Measurements from ENCODE around the gene PLA2G4A. TPM values are rescaled to one million over a fixed set of nuclear protein-coding genes. Genes with fewer than 3 reads are reported as not detected.

PLA2G4A gene
- polyA plus RNA-seq, 1 donor from 2014 or later = not detected

- TF ChIP-seq SMC3 (conservative IDR thresholded peaks at IDR 0.05; ENCODE audit: poor library complexity) (no peak), EZH2 (IDR thresholded peaks at IDR 0.05; ENCODE audit: borderline replicate concordance, insufficient read depth, low read length, poor library complexity, severe bottlenecking) (no peak), POLR2AphosphoS5 (IDR thresholded peaks at IDR 0.05) (no peak), CTCF (IDR thresholded peaks at IDR 0.05; ENCODE audit: poor library complexity, severe bottlenecking) (no peak), MXI1 (conservative IDR thresholded peaks at IDR 0.05; ENCODE audit: poor library complexity, severe bottlenecking) (no peak), REST (IDR thresholded peaks at IDR 0.05; ENCODE audit: borderline replicate concordance) (no peak), TAF1 (IDR thresholded peaks at IDR 0.05; ENCODE audit: low read depth) (no peak), RAD21 (conservative IDR thresholded peaks at IDR 0.05) (no peak), EP300 (conservative IDR thresholded peaks at IDR 0.05; ENCODE audit: poor library complexity, severe bottlenecking) (no peak)
- Histone ChIP-seq H3K4me2 (ENCODE audit: low read length) (no peak overlapping the region), H3K9me2 (ENCODE audit: insufficient read depth, low read length) (no peaks in the 10 kb centered on the region), H3K27me3 (ENCODE audit: insufficient read depth, low read depth, low read length) (no peaks in the 10 kb centered on the region), H3K36me3 (ENCODE audit: insufficient read depth, low read length) (no peaks in the 10 kb centered on the region), H3F3A (ENCODE audit: insufficient read depth, low read length, poor library complexity, severe bottlenecking) (no peaks in the 10 kb centered on the region), H2AFZ (ENCODE audit: low read depth, low read length) (no peak overlapping the region), H3K9ac (ENCODE audit: low read length) (no peak overlapping the region), H3K4me3 (ENCODE audit: low read length) (no peak overlapping the region), H3K79me2 (replicated peaks; ENCODE audit: insufficient read depth, low read length) (no peaks in the 10 kb centered on the region), H3K9me3 (ENCODE audit: low read length) (no peaks in the 10 kb centered on the region), H4K20me1 (ENCODE audit: insufficient read depth) (no peaks in the 10 kb centered on the region), H3K27ac (ENCODE audit: low read length) (no peak overlapping the region)
Observed at GRCh38 chr1:186781730-186782129, 47.0 kb upstream of the PLA2G4A start.

GRCh38 chr1:186782791-186783190 is 46.0 kb upstream of the PLA2G4A start:
- H3K9ac ChIP-seq (ENCODE audit: low read length) = no peak overlapping the region
- TF ChIP-seq EZH2 (IDR thresholded peaks at IDR 0.05; ENCODE audit: borderline replicate concordance, insufficient read depth, low read length, poor library complexity, severe bottlenecking) = no peak
- no peak for TF ChIP-seq POLR2AphosphoS5 (IDR thresholded peaks at IDR 0.05)
- no peaks in the 10 kb centered on the region for H3K27me3 ChIP-seq (ENCODE audit: insufficient read depth, low read depth, low read length)
- no peak overlapping the region for H2AFZ ChIP-seq (ENCODE audit: low read depth, low read length)
- no peak overlapping the region for H3K27ac ChIP-seq (ENCODE audit: low read length)
- no peaks in the 10 kb centered on the region for H3K9me3 ChIP-seq (ENCODE audit: low read length)
- no peak overlapping the region for H3K4me3 ChIP-seq (ENCODE audit: low read length)
- no peaks in the 10 kb centered on the region for H3F3A ChIP-seq (ENCODE audit: insufficient read depth, low read length, poor library complexity, severe bottlenecking)
- H4K20me1 ChIP-seq (ENCODE audit: insufficient read depth) = no peaks in the 10 kb centered on the region
- no peak overlapping the region for H3K4me2 ChIP-seq (ENCODE audit: low read length)
- H3K9me2 ChIP-seq (ENCODE audit: insufficient read depth, low read length) = no peaks in the 10 kb centered on the region
- no peaks in the 10 kb centered on the region for H3K36me3 ChIP-seq (ENCODE audit: insufficient read depth, low read length)
- no peaks in the 10 kb centered on the region for H3K79me2 ChIP-seq (replicated peaks; ENCODE audit: insufficient read depth, low read length)

- no peaks in the 10 kb centered on the region for H3K36me3 ChIP-seq (ENCODE audit: insufficient read depth, low read length)
- no peak overlapping the region for H3K9ac ChIP-seq (ENCODE audit: low read length)
- no peaks in the 10 kb centered on the region for H3K9me2 ChIP-seq (ENCODE audit: insufficient read depth, low read length)
- no peak overlapping the region for H3K4me3 ChIP-seq (ENCODE audit: low read length)
- H3F3A ChIP-seq (ENCODE audit: insufficient read depth, low read length, poor library complexity, severe bottlenecking) = no peaks in the 10 kb centered on the region
- H3K4me2 ChIP-seq (ENCODE audit: low read length) = no peak overlapping the region
- no peaks in the 10 kb centered on the region for H3K9me3 ChIP-seq (ENCODE audit: low read length)
- TF ChIP-seq REST (IDR thresholded peaks at IDR 0.05; ENCODE audit: borderline replicate concordance) (no peak), MXI1 (conservative IDR thresholded peaks at IDR 0.05; ENCODE audit: poor library complexity, severe bottlenecking) (no peak), EZH2 (IDR thresholded peaks at IDR 0.05; ENCODE audit: borderline replicate concordance, insufficient read depth, low read length, poor library complexity, severe bottlenecking) (no peak), TAF1 (IDR thresholded peaks at IDR 0.05; ENCODE audit: low read depth) (no peak)
- no peak overlapping the region for H2AFZ ChIP-seq (ENCODE audit: low read depth, low read length)
- H3K27ac ChIP-seq (ENCODE audit: low read length) = no peak overlapping the region
- no peaks in the 10 kb centered on the region for H3K27me3 ChIP-seq (ENCODE audit: insufficient read depth, low read depth, low read length)
- H4K20me1 ChIP-seq (ENCODE audit: insufficient read depth) = no peaks in the 10 kb centered on the region
- H3K79me2 ChIP-seq (replicated peaks; ENCODE audit: insufficient read depth, low read length) = no peaks in the 10 kb centered on the region
Observed at GRCh38 chr1:186783193-186783592, 45.6 kb upstream of the PLA2G4A start.

Data from neural cell (in vitro differentiated cells).